Stimulated activated naive CD8-positive, alpha-beta T cell treated with anti-CD3 and anti-CD28 coated beads, Interleukin-15, Interleukin-2, amounts not matched to agents 100 ng/mL and 50 ng/mL, for 24 hours (primary cell): ENCODE data around the gene CAMLG.
A peak's percentile ranks its signal among the peaks of the same experiment; 100 is the strongest.
"Not testable (repeated sequence)": the region's sequence is repeated elsewhere in the genome, so short reads cannot be mapped to it uniquely, and the experiment has no call there.

ENCODE experiments used
- H3K27ac Mint-ChIP-seq: one replicate; pipeline ENCODE4 v1.8.0; 2021; ENCODE audit warnings: mild to moderate bottlenecking, mixed read lengths
- H3K27me3 Mint-ChIP-seq: one replicate; pipeline ENCODE4 v1.8.0; 2021; ENCODE audit warnings: mixed read lengths
- H3K36me3 Mint-ChIP-seq: one replicate; pipeline ENCODE4 v1.8.0; 2021; ENCODE audit warnings: low read depth, mixed read lengths
- H3K4me1 Mint-ChIP-seq: one replicate; pipeline ENCODE4 v1.8.0; 2021; ENCODE audit warnings: low read depth, mixed read lengths
- H3K4me3 Mint-ChIP-seq: one replicate; pipeline ENCODE4 v1.8.0; 2021; ENCODE audit warnings: mild to moderate bottlenecking, mixed read lengths
- H3K9me3 Mint-ChIP-seq: one replicate; pipeline ENCODE4 v1.8.0; 2021; ENCODE audit warnings: mixed read lengths

The CAMLG gene

DNA sequence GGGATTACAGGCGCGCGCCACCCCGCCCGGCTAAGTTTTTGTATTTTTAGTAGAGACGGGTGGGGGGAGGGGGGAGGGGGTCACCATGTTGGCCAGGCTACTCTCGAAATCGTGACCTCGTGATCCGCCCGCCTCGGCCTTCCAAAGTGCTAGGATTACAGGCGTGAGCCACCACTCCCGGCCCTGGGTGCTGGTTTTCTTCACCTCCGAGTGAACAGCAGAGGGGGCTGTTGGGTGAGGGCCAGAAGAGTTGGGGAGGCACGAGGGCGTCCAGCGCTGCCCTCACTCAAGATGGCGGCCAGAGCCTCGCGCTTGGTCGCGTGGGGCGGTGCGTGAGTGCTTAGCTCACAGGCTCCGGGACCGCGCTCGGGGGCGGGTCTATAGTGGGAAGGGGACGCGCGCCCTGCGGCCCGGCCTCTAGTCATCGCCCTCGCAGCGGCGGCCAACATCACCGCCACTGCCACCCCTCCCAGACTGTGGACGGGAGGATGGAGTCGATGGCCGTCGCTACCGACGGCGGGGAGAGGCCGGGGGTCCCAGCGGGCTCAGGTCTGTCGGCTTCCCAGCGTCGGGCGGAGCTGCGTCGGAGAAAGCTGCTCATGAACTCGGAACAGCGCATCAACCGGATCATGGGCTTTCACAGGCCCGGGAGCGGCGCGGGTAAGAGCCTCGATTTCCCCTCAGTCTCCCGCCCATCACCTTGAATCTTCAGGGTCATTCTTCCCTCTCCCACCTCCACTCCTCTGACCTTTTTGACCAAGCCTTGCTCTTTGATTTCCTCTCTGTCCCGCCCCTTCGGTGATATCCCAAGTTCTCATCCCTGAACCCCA is at the start of gene CAMLG:
Gene CAMLG, plus strand, starts transcription at position 416 of the 830 bp plus-strand sequence. Its CDS starts 73 bp downstream, at position 489.
- peaks cover 8% of the 10 kb centered on the region for H3K36me3 Mint-ChIP-seq

DNA sequence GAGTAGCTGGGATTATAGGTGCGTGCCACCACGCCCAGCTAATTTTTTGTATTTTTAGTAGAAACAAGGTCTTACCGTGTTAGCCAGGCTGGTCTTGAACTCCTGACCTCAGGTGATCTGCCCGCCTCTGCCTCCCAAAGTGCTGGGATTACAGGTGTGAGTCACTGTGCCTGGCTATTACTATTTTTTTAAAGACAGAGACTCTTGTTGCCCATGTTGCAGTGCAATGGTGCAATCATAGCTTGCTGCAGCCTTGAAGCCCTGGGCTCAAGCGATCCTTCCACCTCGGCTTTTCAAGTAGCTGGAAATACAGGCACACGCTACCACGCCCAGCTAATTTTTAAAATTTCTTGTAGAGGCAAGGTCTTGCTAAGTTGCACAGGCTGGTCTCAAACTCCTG is 48.2 kb upstream of the CAMLG start:
- H3K9me3 Mint-ChIP-seq, H3K4me3 Mint-ChIP-seq, H3K27ac Mint-ChIP-seq, H3K27me3 Mint-ChIP-seq, H3K4me1 Mint-ChIP-seq: not testable (repeated sequence)
- peaks cover 55% of the 10 kb centered on the region for H3K36me3 Mint-ChIP-seq

More for the DNA sequence above, at the start of gene CAMLG:
- Mint-ChIP-seq H3K9me3 (no peaks in the 10 kb centered on the region), H3K27ac (peak within 1 kb of the TSS; percentile 96), H3K27me3 (no peaks in the 10 kb centered on the region), H3K4me3 (peak within 1 kb of the TSS; percentile 98), H3K4me1 (peaks cover 28% of the 10 kb centered on the region)

DNA sequence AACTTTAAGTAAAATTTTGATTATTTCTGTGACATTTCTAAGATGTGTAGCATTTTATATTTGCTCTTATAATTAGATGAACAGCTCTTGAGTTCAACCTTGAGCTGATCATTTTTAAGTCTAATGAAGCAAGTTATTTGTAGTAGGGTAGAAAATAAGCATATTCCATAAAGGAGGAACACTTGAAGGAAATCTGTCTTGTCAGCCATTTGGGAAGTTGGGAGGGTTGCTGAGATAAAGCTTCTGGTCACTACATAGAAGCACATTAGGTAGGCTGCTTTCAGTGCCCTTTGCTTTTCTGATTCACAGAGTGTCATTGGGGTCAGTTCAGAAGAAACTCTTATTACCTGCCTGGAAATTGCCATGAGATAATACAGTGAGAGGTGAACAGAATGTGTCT is 45.6 kb upstream of the CAMLG start:
- Mint-ChIP-seq H3K4me1 (no peaks in the 10 kb centered on the region), H3K4me3 (no peak overlapping the region), H3K27me3 (no peaks in the 10 kb centered on the region), H3K9me3 (no peaks in the 10 kb centered on the region), H3K27ac (no peak overlapping the region), H3K36me3 (peaks cover 46% of the 10 kb centered on the region)

DNA sequence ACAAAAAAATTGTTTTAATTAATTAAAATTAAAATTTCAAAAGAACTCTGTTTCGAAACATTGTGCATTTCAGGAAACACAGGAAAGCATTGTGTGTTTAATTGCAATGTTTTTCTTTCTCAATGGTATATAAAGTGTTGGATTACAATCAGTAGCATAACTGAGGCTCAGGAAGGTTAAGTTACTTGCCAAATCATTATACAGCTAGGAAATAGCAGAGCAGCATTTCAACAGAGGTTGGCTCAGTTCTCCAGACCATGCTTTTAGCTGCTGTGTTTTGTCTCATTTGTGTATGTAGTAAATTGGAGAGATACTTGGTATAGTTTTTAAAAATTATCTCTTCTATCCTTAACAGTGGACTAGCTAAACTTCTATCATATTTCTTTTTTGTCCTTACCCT is 30.0 kb upstream of the CAMLG start:
- H3K36me3 Mint-ChIP-seq = peaks cover 52% of the 10 kb centered on the region

DNA sequence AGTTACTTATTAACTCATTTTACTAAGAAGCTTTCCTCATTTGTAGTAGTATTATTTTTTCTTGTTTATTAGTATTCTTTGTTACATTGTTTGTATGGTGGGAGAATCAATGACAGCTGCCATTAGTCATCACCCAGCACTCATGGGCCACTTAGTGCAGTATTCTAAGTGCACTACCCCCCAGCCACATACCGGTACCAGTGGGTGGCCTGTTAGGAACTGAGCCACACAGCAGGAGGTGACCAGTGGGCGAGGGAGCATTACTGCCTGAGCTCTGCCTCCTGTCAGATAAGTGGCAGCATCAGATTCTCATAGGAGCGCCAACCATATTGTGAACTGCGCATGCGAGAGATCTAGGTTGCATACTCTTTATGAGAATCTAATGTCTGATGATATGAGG is 24.2 kb upstream of the CAMLG start:
- H3K4me3 Mint-ChIP-seq = no peak overlapping the region
- H3K9me3 Mint-ChIP-seq = no peaks in the 10 kb centered on the region
- H3K36me3 Mint-ChIP-seq = peaks cover 53% of the 10 kb centered on the region
- no peak overlapping the region for H3K27ac Mint-ChIP-seq
- no peaks in the 10 kb centered on the region for H3K4me1 Mint-ChIP-seq
- H3K27me3 Mint-ChIP-seq = no peaks in the 10 kb centered on the region

More for the DNA sequence above, 30.0 kb upstream of the CAMLG start:
- Mint-ChIP-seq H3K9me3 (no peaks in the 10 kb centered on the region), H3K4me3 (no peak overlapping the region), H3K27ac (no peak overlapping the region), H3K4me1 (no peaks in the 10 kb centered on the region), H3K27me3 (no peaks in the 10 kb centered on the region)

DNA sequence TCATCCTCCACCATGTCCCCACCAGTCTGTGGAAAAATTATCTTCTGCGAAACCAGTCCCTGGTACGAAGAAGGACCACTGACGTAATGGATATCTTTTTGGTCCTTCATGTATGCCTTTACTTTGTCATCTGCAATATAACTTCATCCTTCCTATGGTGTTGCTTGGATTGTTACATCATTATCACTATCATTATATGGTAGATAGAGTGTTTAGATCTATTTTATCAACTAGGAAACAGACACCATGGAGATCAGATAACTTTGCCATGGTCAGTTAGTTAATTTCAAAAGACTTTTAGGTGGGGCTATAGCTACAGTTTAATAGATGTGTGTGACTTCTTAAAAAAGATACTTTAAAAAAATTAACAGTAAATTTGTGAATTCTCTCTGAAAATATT is 23.8 kb upstream of the CAMLG start:
- Mint-ChIP-seq H3K36me3 (peaks cover 49% of the 10 kb centered on the region), H3K27ac (no peak overlapping the region), H3K4me3 (no peak overlapping the region), H3K9me3 (no peaks in the 10 kb centered on the region), H3K4me1 (no peaks in the 10 kb centered on the region), H3K27me3 (no peaks in the 10 kb centered on the region)

DNA sequence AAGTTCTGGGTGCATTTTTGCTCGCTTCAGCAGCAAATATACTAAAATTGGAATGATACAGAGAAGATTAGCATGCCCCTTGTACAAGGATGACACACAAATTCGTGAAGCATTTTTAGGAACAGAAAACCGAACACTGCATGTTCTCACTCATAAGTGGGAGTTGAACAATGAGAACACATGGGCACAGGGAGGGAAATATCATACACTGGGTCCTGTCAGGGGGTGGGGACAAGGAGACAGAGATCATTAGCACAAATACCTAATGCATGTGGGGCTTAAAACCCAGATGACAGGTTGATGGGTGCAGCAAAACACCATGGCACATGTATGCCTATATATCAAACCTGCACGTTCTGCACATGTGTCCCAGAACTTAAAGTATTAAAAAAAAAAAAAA is 22.9 kb upstream of the CAMLG start:
- not testable (repeated sequence) for H3K4me3 Mint-ChIP-seq, H3K4me1 Mint-ChIP-seq, H3K27me3 Mint-ChIP-seq, H3K27ac Mint-ChIP-seq, H3K9me3 Mint-ChIP-seq
- peaks cover 45% of the 10 kb centered on the region for H3K36me3 Mint-ChIP-seq

DNA sequence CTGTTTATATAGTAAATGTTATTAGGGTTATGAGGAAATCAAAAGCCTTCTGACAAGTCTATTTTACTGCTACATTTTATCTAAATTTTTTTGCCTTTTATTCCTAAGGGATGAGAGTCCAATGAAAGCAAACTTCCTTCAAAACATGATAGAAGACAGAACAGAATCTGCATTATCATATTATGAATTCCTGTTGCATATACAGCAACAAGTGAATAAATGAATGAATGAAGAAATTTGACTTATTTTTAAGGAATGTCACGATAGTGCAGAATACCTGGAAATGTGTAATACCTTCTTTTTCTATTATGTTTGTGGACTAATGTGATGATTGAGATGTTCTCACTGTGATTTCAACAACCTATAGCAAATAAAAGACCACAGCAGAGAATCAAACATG is 13.5 kb upstream of the CAMLG start:
- Mint-ChIP-seq H3K27me3 (no peaks in the 10 kb centered on the region), H3K36me3 (peaks cover 21% of the 10 kb centered on the region), H3K4me1 (no peaks in the 10 kb centered on the region), H3K27ac (no peak overlapping the region), H3K4me3 (no peak overlapping the region), H3K9me3 (no peaks in the 10 kb centered on the region)

DNA sequence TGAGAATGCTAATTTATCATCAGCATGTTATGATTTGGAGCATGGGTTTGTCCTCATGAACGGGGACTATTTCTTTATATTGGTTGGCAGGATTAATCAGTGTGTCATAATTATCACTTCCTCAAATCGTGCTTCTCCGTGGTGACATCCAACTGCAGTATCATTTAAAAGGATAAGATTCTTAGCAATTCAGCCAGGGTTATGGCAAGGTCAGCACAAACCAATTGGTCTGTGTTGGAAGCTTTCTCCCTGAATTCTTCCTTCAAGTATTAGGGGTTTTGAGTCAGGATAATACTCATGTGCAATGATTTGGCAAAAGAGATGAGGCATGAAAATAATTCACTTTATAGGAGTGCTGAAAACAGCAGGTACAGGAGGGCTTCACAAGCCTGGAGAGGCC is 5.5 kb upstream of the CAMLG start:
- H3K4me1 Mint-ChIP-seq = peaks cover 5% of the 10 kb centered on the region
- no peak overlapping the region for H3K4me3 Mint-ChIP-seq
- H3K9me3 Mint-ChIP-seq = no peaks in the 10 kb centered on the region
- no peaks in the 10 kb centered on the region for H3K36me3 Mint-ChIP-seq
- no peak overlapping the region for H3K27ac Mint-ChIP-seq
- H3K27me3 Mint-ChIP-seq = no peaks in the 10 kb centered on the region

DNA sequence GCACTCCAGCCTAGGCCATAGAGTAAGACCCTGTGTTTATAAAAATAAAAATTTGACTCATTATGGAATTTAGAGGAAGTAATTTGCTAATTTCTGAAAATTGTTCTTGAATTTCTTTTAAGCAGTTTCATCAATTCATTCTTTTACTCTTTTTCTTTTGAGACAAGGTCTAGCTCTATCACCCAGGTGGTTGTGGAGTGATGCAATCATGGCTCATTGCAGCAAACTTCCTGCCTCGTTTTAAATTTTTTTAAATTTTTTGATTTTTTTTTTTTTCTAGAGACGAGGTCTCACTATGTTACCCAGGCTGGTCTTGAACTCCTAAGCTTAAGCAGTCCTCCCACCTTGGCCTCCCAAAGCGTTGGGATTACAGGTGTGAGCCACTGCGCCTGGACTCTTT is 3.1 kb upstream of the CAMLG start:
- H3K27ac Mint-ChIP-seq = no peak overlapping the region
- H3K4me1 Mint-ChIP-seq = peaks cover 16% of the 10 kb centered on the region
- H3K36me3 Mint-ChIP-seq = no peaks in the 10 kb centered on the region
- no peaks in the 10 kb centered on the region for H3K27me3 Mint-ChIP-seq
- no peaks in the 10 kb centered on the region for H3K9me3 Mint-ChIP-seq
- H3K4me3 Mint-ChIP-seq = no peak overlapping the region

DNA sequence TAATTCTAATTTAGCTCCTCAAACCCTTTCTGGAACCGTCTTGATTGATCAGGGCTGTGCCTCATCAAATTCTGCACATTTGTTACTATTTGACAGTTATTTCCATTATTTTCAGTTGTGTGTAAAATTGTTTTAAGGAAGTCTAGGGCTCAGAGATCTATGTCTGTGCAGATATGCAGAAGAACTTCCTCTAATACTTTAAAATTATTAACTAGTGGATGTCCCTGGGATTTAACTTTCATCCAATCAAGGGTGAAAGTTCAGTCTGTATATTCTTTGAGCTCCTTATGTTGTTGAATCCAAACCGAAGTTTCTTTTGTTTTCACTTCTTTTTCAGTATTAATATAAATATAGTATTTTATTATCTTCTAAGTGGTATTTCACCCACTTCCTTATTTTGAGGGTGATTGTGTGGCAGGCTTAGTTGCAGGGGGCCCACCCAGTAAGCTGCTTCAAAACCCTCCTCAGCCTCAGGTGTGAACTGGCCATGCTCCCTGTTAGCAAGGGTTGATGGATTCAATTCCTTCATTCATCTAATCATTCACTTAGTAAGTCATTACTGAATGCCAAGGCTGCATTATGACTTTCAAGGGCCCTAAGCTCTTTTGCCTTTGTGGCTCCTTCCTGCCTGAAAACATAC is 2.1 kb upstream of the CAMLG start:
- Mint-ChIP-seq H3K4me3 (no peak overlapping the region), H3K4me1 (peaks cover 22% of the 10 kb centered on the region), H3K36me3 (peaks cover 3% of the 10 kb centered on the region), H3K27me3 (no peaks in the 10 kb centered on the region), H3K9me3 (no peaks in the 10 kb centered on the region), H3K27ac (no peak overlapping the region)

DNA sequence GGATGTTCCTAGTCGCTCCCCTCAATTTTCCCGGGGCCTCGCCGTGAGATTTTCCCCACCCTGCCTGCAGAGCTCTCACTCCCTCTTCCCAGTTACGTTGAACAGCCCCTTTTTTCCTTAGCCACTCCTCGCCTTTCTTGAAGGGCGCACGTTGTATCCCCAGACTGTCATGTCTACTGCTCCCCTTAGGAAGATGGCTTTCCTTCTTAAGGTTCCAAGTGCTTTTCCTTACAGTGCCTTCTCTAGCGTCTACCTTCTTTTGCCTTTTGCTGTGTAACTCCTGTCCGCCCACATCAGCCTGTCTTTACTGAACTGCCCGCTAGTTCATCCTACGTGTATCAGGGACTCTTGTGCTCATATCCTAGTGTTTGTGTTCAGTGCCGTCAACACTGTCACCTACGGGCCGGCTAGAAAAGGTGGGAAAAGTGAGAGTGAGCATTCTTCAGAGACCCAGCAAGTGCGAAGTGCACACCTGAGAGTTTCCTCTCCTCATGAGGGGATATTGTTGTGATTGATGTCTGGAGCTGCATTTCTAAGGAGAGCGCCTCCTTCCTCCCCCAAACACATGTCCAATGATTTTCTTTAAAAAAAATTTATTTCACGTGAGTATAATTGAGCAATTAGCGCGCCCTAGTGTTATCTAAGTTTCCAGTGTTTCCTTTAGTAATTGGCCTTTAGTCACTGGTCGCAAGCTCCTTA is 764 bp downstream of the CAMLG start:
- Mint-ChIP-seq H3K4me3 (peak overlapping the region; percentile 98), H3K9me3 (no peaks in the 10 kb centered on the region), H3K27ac (peak overlapping the region; percentile 96)

DNA sequence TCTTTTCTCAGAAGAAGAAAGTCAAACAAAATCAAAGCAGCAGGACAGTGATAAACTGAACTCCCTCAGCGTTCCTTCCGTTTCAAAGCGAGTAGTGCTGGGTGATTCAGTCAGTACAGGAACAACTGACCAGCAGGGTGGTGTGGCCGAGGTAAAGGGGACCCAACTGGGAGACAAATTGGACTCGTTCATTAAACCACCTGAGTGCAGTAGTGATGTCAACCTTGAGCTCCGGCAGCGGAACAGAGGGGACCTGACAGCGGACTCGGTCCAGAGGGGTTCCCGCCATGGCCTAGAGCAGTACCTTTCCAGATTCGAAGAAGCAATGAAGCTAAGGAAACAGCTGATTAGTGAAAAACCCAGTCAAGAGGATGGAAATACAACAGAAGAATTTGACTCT is 2.7 kb downstream of the CAMLG start:
- Mint-ChIP-seq H3K4me3 (no peak overlapping the region), H3K36me3 (peaks cover 12% of the 10 kb centered on the region), H3K27ac (no peak overlapping the region), H3K9me3 (no peaks in the 10 kb centered on the region), H3K4me1 (peaks cover 28% of the 10 kb centered on the region), H3K27me3 (no peaks in the 10 kb centered on the region)

More for the DNA sequence above, 764 bp downstream of the CAMLG start:
- H3K36me3 Mint-ChIP-seq = peaks cover 8% of the 10 kb centered on the region
- no peaks in the 10 kb centered on the region for H3K27me3 Mint-ChIP-seq
- H3K4me1 Mint-ChIP-seq = peaks cover 28% of the 10 kb centered on the region

DNA sequence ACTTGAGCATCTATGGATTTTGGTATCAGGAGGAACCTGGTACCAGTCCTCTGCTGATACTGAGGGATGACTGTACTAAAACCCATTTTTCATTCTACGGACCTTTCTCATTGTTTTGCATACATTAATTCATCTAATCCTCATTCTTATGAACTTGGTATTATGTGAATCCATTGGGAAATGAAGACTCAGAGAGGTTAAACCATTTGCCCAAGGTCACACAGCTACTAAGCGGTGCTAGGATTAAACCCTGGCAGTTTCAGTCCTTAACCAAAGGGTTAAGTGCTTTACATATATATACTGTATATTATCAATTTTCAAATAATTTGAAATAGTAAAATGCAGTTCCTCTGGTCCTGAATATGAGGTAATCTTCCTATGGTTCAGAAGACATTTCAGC is 3.8 kb downstream of the CAMLG start:
- Mint-ChIP-seq H3K27me3 (no peaks in the 10 kb centered on the region), H3K36me3 (peaks cover 12% of the 10 kb centered on the region), H3K4me1 (peaks cover 28% of the 10 kb centered on the region), H3K4me3 (no peak overlapping the region), H3K9me3 (no peaks in the 10 kb centered on the region), H3K27ac (no peak overlapping the region)

DNA sequence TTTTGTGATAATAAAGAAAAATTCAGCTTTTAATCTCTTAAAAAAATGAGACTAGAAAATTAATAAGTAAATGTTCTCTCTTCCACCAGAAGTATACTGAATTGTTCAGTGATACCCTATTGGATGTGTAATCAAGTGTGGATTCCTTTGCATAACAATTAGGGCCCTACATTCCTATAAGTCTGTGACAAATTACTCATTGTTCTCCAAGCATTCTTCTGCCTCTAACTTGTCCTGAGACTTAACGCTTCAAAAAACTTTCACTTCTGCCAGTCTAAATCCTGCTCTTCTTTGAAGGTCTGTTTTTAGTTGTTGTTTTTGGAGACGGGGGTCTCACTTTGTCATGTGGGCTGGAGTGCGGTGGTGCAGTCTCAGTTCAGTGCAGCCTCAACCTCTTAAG is 11.1 kb downstream of the CAMLG start:
- H3K9me3 Mint-ChIP-seq = no peaks in the 10 kb centered on the region
- no peak overlapping the region for H3K4me3 Mint-ChIP-seq
- H3K27me3 Mint-ChIP-seq = no peaks in the 10 kb centered on the region
- H3K4me1 Mint-ChIP-seq = no peaks in the 10 kb centered on the region
- H3K36me3 Mint-ChIP-seq = peaks cover 21% of the 10 kb centered on the region
- peak overlapping the region; percentile 43 for H3K27ac Mint-ChIP-seq
